Thymus (tissue), 11 donors: ENCODE data around the gene DOK3. TPM values are rescaled to one million over a fixed set of nuclear protein-coding genes. Genes with fewer than 3 reads are reported as not detected.
A peak's percentile ranks its signal among the peaks of the same experiment; 100 is the strongest.

Experiments
- DNase-seq, 9 donors: peaks; one replicate each; pipeline ENCODE4 v3.0.0-alpha.2; 2013; ENCODE audit warnings: low spot score in 9 of 9, low read depth in 6 of 9, missing footprints in 1 of 9
- H3K27ac ChIP-seq, 2 donors: one replicate each; pipeline ENCODE4 v1.5.1; 2013; ENCODE audit warnings: control low read depth in 1 of 2, low read depth in 1 of 2, low read length in 1 of 2, mild to moderate bottlenecking in 1 of 2, moderate library complexity in 1 of 2
- H3K27me3 ChIP-seq, 2 donors: one replicate each; pipeline ENCODE4 v1.5.1; 2013; ENCODE audit warnings: low read length in 1 of 2; ENCODE audit not compliant: control insufficient read depth in 2 of 2, insufficient read depth in 1 of 2
- H3K36me3 ChIP-seq, 2 donors: one replicate each; pipeline ENCODE4 v1.5.1; 2013; ENCODE audit warnings: low read length in 1 of 2, mild to moderate bottlenecking in 1 of 2, moderate library complexity in 1 of 2; ENCODE audit not compliant: control insufficient read depth in 2 of 2, insufficient read depth in 2 of 2
- H3K4me1 ChIP-seq, 2 donors: one replicate each; pipeline ENCODE4 v1.5.1; 2013; ENCODE audit warnings: low read length in 2 of 2; ENCODE audit not compliant: control insufficient read depth in 2 of 2, insufficient read depth in 2 of 2
- H3K4me3 ChIP-seq, 2 donors: one replicate each; pipeline ENCODE4 v1.5.1; 2013; ENCODE audit warnings: low read length in 2 of 2, control low read depth in 1 of 2, mild to moderate bottlenecking in 1 of 2
- H3K9me3 ChIP-seq, 2 donors: one replicate each; pipeline ENCODE4 v1.5.1; 2013; ENCODE audit warnings: low read length in 1 of 2, mild to moderate bottlenecking in 1 of 2; ENCODE audit not compliant: control insufficient read depth in 2 of 2, insufficient read depth in 1 of 2
- WGBS: extraction: QIAGEN DNeasy Blood & Tissue Kit; methylation state at CpG from one replicate; pipeline ENCODE4 v1.1.7; 2013; 5-methylcytosine and 5-hydroxymethylcytosine counted together
- polyA plus RNA-seq: library from polyadenylated mRNA; stranded (reverse); fragments of 200-250 nt; gene quantifications from one replicate; pipeline ENCODE4 v1.2.3, GENCODE V29; 2013
- total RNA-seq: library from RNA; stranded (reverse); fragments of 120-200 nt; gene quantifications from one replicate; pipeline ENCODE4 v1.2.4, GENCODE V29; 2013
- donor health status: healthy.

DOK3 gene
- total and polyA plus RNA-seq, 2 donors = 3.3 to 13.4 TPM

- no peaks in the 10 kb centered on the region for H3K9me3 ChIP-seq
- H3K27me3 ChIP-seq = peaks cover 12 to 45% of the 10 kb centered on the region in 2 donors
- peaks cover 0 to 47% of the 10 kb centered on the region in 2 donors for H3K4me1 ChIP-seq
- peak overlapping the region in 1 of 2 donors; percentile 66 for H3K27ac ChIP-seq
- 22% methylated on average over 28 of the region's 29 CpGs for WGBS
- peak overlapping the region; percentile 50 to 55 for H3K4me3 ChIP-seq
- H3K36me3 ChIP-seq = no peaks in the 10 kb centered on the region
- DNase-seq = no peak
These were observed 12.8 kb downstream of the DOK3 start for GRCh38 chr5:177496727-177497291.

GRCh38 chr5:177496070-177496726 lies 13.4 kb downstream of the DOK3 start:
- peak overlapping the region in 1 of 2 donors; percentile 26 for H3K27ac ChIP-seq
- peaks cover 12 to 45% of the 10 kb centered on the region in 2 donors for H3K27me3 ChIP-seq
- 83% methylated on average over 12 of the region's 12 CpGs for WGBS
- peak overlapping the region in 1 of 2 donors; percentile 55 for H3K4me3 ChIP-seq
- H3K36me3 ChIP-seq = no peaks in the 10 kb centered on the region
- no peak for DNase-seq
- no peaks in the 10 kb centered on the region for H3K9me3 ChIP-seq
- H3K4me1 ChIP-seq = peaks cover 0 to 47% of the 10 kb centered on the region in 2 donors

GRCh38 chr5:177495243-177496060 lies 14.2 kb downstream of the DOK3 start:
- no peaks in the 10 kb centered on the region for H3K9me3 ChIP-seq
- peak overlapping the region in 1 of 2 donors; percentile 26 for H3K27ac ChIP-seq
- 94% methylated on average over 14 of the region's 14 CpGs for WGBS
- H3K27me3 ChIP-seq = peaks cover 12 to 43% of the 10 kb centered on the region in 2 donors
- no peak overlapping the region for H3K4me3 ChIP-seq
- no peaks in the 10 kb centered on the region for H3K36me3 ChIP-seq
- DNase-seq = no peak
- H3K4me1 ChIP-seq = peaks cover 0 to 42% of the 10 kb centered on the region in 2 donors

- Histone ChIP-seq H3K27ac (no peak overlapping the region), H3K4me3 (no peak overlapping the region), H3K9me3 (no peaks in the 10 kb centered on the region), H3K4me1 (peaks cover 0 to 41% of the 10 kb centered on the region in 2 donors), H3K27me3 (peaks cover 12 to 36% of the 10 kb centered on the region in 2 donors), H3K36me3 (no peaks in the 10 kb centered on the region)
- no peak for DNase-seq
- WGBS = 78% methylated on average over 11 of the region's 11 CpGs
These were observed 15.1 kb downstream of the DOK3 start for GRCh38 chr5:177494346-177495195.

- Histone ChIP-seq H3K4me1 (peaks cover 0 to 41% of the 10 kb centered on the region in 2 donors), H3K9me3 (no peaks in the 10 kb centered on the region), H3K36me3 (no peaks in the 10 kb centered on the region), H3K27ac (no peak overlapping the region), H3K4me3 (no peak overlapping the region), H3K27me3 (peaks cover 11 to 29% of the 10 kb centered on the region in 2 donors)
- no peak for DNase-seq
- 97% methylated on average over 5 of the region's 5 CpGs for WGBS
These were observed 15.8 kb downstream of the DOK3 start for GRCh38 chr5:177493795-177494345.

- WGBS = 96% methylated on average over 7 of the region's 7 CpGs
- no peak overlapping the region for H3K27ac ChIP-seq
- H3K4me3 ChIP-seq = no peak overlapping the region
- DNase-seq = no peak
- H3K4me1 ChIP-seq = peaks cover 0 to 32% of the 10 kb centered on the region in 2 donors
- no peaks in the 10 kb centered on the region for H3K36me3 ChIP-seq
- peaks cover 2 to 19% of the 10 kb centered on the region in 2 donors for H3K27me3 ChIP-seq
- H3K9me3 ChIP-seq = no peaks in the 10 kb centered on the region
These were observed 16.8 kb downstream of the DOK3 start for GRCh38 chr5:177492841-177493240.

GRCh38 chr5:177491983-177492746 lies 17.5 kb downstream of the DOK3 start:
- Histone ChIP-seq H3K27me3 (peaks cover 0 to 14% of the 10 kb centered on the region in 2 donors), H3K4me3 (no peak overlapping the region), H3K36me3 (no peaks in the 10 kb centered on the region), H3K27ac (peak overlapping the region in 1 of 2 donors; percentile 21), H3K9me3 (no peaks in the 10 kb centered on the region), H3K4me1 (peaks cover 0 to 28% of the 10 kb centered on the region in 2 donors)
- DNase-seq = no peak
- 97% methylated on average over 54 of the region's 54 CpGs for WGBS

GRCh38 chr5:177491429-177491945 lies 18.1 kb downstream of the DOK3 start:
- peaks cover 0 to 23% of the 10 kb centered on the region in 2 donors for H3K4me1 ChIP-seq
- WGBS = 87% methylated on average over 43 of the region's 43 CpGs
- no peak overlapping the region for H3K4me3 ChIP-seq
- no peaks in the 10 kb centered on the region for H3K9me3 ChIP-seq
- peaks cover 0 to 8% of the 10 kb centered on the region in 2 donors for H3K27me3 ChIP-seq
- H3K36me3 ChIP-seq = no peaks in the 10 kb centered on the region
- DNase-seq = peak in 1 of 9 donors; percentile 60
- H3K27ac ChIP-seq = no peak overlapping the region
